Measurements from ENCODE around the gene MNS1.

MNS1 gene

DNA sequence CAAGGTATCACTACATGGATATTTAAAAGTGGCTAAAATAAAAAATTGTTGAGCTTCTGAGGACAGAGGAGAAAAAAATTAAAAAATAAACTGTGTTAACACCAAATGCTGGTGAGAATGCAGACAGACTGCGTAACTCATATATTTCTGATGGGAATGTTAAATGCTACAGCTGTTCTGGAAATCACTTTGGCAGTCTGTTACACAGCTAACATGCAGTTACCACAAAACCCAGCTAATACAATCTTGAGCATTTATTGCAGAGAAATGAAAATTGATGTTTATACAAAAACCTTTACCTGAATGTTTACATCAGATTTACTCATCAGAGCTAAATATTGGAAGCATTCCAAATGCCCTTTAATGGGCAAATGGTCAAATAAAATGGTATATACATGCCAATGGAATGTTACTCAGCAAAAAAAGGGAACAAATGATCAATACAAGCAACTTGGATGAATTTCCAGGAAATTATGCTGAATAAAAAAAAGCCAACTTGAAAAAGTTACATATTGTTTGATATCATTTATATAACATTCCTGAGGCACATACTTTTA, 24.6 kb downstream of the MNS1 start:
- Histone ChIP-seq H3K4me3 (ENCODE audit: low read depth, low read length) (no peak overlapping the region), H3K4me1 (ENCODE audit: control insufficient read depth, insufficient read depth, low read length) (no peaks in the 10 kb centered on the region), H3K36me3 (ENCODE audit: control insufficient read depth in 2 of 2, insufficient read depth in 1 of 2, low read length in 2 of 2) (peaks cover 0 to 11% of the 10 kb centered on the region in 2 experiments; a peak in 1 of 3 replicates), H3K27ac (ENCODE audit: extremely low read depth, low read depth, low read length) (no peak overlapping the region), H3K9me3 (ENCODE audit: control insufficient read depth, insufficient read depth, low read depth, low read length) (no peaks in the 10 kb centered on the region)
- ChIA-PET POLR2A (no interaction called here), CTCF (no interaction called here)
- TF ChIP-seq ZNF768 (tag by site-specific recombination; IDR thresholded peaks at IDR 0.05), result no peak
- TF ChIP-seq, protein P1, sequence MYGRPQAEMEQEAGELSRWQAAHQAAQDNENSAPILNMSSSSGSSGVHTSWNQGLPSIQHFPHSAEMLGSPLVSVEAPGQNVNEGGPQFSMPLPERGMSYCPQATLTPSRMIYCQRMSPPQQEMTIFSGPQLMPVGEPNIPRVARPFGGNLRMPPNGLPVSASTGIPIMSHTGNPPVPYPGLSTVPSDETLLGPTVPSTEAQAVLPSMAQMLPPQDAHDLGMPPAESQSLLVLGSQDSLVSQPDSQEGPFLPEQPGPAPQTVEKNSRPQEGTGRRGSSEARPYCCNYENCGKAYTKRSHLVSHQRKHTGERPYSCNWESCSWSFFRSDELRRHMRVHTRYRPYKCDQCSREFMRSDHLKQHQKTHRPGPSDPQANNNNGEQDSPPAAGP (tag by site-specific recombination; IDR thresholded peaks at IDR 0.05), result no peak

DNA sequence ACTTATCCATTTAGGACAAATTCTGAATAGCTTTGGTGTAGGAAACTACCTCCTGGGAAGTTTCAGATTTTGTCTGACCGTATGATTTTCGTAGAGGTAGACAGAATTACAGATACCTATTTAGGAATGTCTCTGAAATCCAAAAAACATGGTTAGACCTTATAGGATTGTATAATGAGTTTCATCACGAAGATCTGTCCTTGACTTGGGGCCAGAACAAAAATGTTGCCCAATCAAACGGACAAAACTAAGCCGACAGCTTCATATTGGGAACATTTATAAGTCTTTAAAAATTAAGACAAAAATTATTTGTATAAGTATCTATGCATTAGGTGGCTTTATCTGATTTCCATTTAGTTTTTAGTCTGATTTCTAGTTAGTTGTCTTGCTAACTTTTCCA, 32.6 kb downstream of the MNS1 start:
- CTCF ChIA-PET, result interaction anchor here (0.6 kb wide), 2 partner anchors 68 to 302 kb away, joined by 4 to 5 read pairs; no protein-coding TSS in a partner anchor
- Histone ChIP-seq H3K4me3 (ENCODE audit: low read depth, low read length) (no peak overlapping the region), H3K27ac (ENCODE audit: extremely low read depth, low read depth, low read length) (no peak overlapping the region), H3K36me3 (ENCODE audit: control insufficient read depth in 2 of 2, insufficient read depth in 1 of 2, low read length in 2 of 2) (peaks cover 3 to 12% of the 10 kb centered on the region in 2 experiments; a peak in 2 of 3 replicates), H3K4me1 (ENCODE audit: control insufficient read depth, insufficient read depth, low read length) (no peaks in the 10 kb centered on the region), H3K9me3 (ENCODE audit: control insufficient read depth, insufficient read depth, low read depth, low read length) (no peaks in the 10 kb centered on the region)
- no peak for TF ChIP-seq ZFP69B (tag by site-specific recombination; IDR thresholded peaks at IDR 0.05)
- TF ChIP-seq ZNF660 (tag by site-specific recombination; IDR thresholded peaks at IDR 0.05), result no peak
- TF ChIP-seq ZNF514 (tag by site-specific recombination; IDR thresholded peaks at IDR 0.05), result no peak
- no peak for TF ChIP-seq BCL11A (tag by site-specific recombination; IDR thresholded peaks at IDR 0.05; ENCODE audit: low read depth)
- no peak for TF ChIP-seq ZNF549 (tag by site-specific recombination; IDR thresholded peaks at IDR 0.05)
- no peak for TF ChIP-seq ZNF785 (tag by site-specific recombination; IDR thresholded peaks at IDR 0.05)
- TF ChIP-seq, protein P2, sequence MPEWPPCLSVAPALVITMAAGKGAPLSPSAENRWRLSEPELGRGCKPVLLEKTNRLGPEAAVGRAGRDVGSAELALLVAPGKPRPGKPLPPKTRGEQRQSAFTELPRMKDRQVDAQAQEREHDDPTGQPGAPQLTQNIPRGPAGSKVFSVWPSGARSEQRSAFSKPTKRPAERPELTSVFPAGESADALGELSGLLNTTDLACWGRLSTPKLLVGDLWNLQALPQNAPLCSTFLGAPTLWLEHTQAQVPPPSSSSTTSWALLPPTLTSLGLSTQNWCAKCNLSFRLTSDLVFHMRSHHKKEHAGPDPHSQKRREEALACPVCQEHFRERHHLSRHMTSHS (tag by site-specific recombination; IDR thresholded peaks at IDR 0.05), result no peak
- no peak for TF ChIP-seq ZXDB (tag by site-specific recombination; IDR thresholded peaks at IDR 0.05)
- TF ChIP-seq, protein P3, sequence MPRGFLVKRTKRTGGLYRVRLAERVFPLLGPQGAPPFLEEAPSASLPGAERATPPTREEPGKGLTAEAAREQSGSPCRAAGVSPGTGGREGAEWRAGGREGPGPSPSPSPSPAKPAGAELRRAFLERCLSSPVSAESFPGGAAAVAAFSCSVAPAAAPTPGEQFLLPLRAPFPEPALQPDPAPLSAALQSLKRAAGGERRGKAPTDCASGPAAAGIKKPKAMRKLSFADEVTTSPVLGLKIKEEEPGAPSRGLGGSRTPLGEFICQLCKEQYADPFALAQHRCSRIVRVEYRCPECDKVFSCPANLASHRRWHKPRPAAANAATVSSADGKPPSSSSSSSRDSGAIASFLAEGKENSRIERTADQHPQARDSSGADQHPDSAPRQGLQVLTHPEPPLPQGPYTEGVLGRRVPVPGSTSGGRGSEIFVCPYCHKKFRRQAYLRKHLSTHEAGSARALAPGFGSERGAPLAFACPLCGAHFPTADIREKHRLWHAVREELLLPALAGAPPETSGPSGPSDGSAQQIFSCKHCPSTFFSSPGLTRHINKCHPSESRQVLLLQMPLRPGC (tag by site-specific recombination; IDR thresholded peaks at IDR 0.05), result no peak
- no peak for TF ChIP-seq ZBTB48 (tag by site-specific recombination; IDR thresholded peaks at IDR 0.05)
- no peak for TF ChIP-seq ZNF24 (tag by site-specific recombination; IDR thresholded peaks at IDR 0.05)
- TF ChIP-seq ZNF211 (tag by site-specific recombination; IDR thresholded peaks at IDR 0.05; ENCODE audit: low read depth), result no peak
- TF ChIP-seq, protein P4, sequence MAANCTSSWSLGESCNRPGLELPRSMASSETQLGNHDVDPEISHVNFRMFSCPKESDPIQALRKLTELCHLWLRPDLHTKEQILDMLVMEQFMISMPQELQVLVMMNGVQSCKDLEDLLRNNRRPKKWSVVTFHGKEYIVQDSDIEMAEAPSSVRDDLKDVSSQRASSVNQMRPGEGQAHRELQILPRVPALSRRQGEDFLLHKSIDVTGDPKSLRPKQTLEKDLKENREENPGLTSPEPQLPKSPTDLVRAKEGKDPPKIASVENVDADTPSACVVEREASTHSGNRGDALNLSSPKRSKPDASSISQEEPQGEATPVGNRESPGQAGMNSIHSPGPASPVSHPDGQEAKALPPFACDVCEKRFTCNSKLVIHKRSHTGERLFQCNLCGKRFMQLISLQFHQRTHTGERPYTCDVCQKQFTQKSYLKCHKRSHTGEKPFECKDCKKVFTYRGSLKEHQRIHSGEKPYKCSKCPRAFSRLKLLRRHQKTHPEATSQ (tag by site-specific recombination; IDR thresholded peaks at IDR 0.05), result no peak
- POLR2A ChIA-PET, result no interaction called here

DNA sequence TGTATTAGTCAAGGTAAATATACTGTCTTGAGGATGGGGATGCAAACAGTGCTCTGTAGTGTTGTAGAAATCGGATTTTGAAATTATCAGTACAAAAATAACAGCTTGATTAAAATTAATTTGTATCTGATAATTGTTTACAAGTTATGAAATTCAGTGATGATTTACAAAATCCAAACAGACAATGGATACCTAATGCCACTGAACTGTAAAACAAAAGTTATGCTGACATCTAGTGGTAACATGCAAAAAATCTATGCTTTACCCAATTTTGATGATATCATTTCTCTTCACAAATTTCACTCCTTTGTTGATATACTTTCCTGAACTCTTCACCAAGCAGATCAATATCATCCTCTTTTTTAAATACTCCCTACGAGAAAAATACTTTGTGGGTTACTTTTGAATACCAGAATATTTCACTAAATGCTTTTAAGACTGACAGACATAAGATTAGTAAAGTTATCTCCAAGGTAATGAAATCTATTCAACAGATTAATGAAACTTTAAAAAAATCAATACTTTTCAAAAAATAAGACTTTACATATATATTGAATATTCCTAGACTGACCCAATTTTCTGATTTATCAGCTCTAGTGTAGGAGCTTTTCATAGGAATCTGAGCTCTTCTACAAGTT, 36.0 kb downstream of the MNS1 start:
- ChIA-PET CTCF (interaction anchor here (0.6 to 5.7 kb wide), 13 partner anchors 10 to 1051 kb away, joined by 3 to 83 read pairs (median 4); no protein-coding TSS in a partner anchor), POLR2A (no interaction called here)
- Histone ChIP-seq H3K27ac (ENCODE audit: extremely low read depth, low read depth, low read length) (no peak overlapping the region), H3K9me3 (ENCODE audit: control insufficient read depth, insufficient read depth, low read depth, low read length) (no peaks in the 10 kb centered on the region), H3K4me1 (ENCODE audit: control insufficient read depth, insufficient read depth, low read length) (no peaks in the 10 kb centered on the region), H3K4me3 (ENCODE audit: low read depth, low read length) (no peak overlapping the region), H3K36me3 (ENCODE audit: control insufficient read depth in 2 of 2, insufficient read depth in 1 of 2, low read length in 2 of 2) (peaks cover 3 to 19% of the 10 kb centered on the region in 2 experiments; a peak in 2 of 3 replicates)
- TF ChIP-seq PRDM1 (tag by site-specific recombination; IDR thresholded peaks at IDR 0.05) (0 out of 2 replicates have a peak, but pooled peaks have one; percentile 9), ZNF654 (tag by site-specific recombination; IDR thresholded peaks at IDR 0.05; ENCODE audit: low read depth) (peak; percentile 78)
- TF ChIP-seq, protein P5, sequence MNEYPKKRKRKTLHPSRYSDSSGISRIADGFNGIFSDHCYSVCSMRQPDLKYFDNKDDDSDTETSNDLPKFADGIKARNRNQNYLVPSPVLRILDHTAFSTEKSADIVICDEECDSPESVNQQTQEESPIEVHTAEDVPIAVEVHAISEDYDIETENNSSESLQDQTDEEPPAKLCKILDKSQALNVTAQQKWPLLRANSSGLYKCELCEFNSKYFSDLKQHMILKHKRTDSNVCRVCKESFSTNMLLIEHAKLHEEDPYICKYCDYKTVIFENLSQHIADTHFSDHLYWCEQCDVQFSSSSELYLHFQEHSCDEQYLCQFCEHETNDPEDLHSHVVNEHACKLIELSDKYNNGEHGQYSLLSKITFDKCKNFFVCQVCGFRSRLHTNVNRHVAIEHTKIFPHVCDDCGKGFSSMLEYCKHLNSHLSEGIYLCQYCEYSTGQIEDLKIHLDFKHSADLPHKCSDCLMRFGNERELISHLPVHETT (tag by site-specific recombination; IDR thresholded peaks at IDR 0.05), result no peak
- TF ChIP-seq, protein P6, sequence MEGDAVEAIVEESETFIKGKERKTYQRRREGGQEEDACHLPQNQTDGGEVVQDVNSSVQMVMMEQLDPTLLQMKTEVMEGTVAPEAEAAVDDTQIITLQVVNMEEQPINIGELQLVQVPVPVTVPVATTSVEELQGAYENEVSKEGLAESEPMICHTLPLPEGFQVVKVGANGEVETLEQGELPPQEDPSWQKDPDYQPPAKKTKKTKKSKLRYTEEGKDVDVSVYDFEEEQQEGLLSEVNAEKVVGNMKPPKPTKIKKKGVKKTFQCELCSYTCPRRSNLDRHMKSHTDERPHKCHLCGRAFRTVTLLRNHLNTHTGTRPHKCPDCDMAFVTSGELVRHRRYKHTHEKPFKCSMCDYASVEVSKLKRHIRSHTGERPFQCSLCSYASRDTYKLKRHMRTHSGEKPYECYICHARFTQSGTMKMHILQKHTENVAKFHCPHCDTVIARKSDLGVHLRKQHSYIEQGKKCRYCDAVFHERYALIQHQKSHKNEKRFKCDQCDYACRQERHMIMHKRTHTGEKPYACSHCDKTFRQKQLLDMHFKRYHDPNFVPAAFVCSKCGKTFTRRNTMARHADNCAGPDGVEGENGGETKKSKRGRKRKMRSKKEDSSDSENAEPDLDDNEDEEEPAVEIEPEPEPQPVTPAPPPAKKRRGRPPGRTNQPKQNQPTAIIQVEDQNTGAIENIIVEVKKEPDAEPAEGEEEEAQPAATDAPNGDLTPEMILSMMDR (tag by site-specific recombination; IDR thresholded peaks at IDR 0.05), result peak; percentile 9; the same call in 1 of the 2 replicates

All from HEK293 (cell line).